ENCODE results near the gene ATP10B. TPM values are rescaled to one million over a fixed set of nuclear protein-coding genes. Genes with fewer than 3 reads are reported as not detected.

The ATP10B gene
- total and polyA plus RNA-seq, 2 experiments from 2014 or later = 2.7 to 5.1 TPM

GRCh38 chr5:160649304-160649703 is 202.7 kb downstream of the ATP10B start:
- H3K36me3 ChIP-seq (replicated peaks; ENCODE audit: insufficient read depth, low read depth) = no peaks in the 10 kb centered on the region
- H3K4me2 ChIP-seq = no peak overlapping the region
- no peaks in the 10 kb centered on the region for H3K27me3 ChIP-seq
- DNase-seq (ENCODE audit: low spot score) = peak; percentile 36
- no peaks in the 10 kb centered on the region for H3K9me2 ChIP-seq (replicated peaks; ENCODE audit: insufficient read depth)
- no peak overlapping the region for H3K4me3 ChIP-seq
- no peak overlapping the region for H3K27ac ChIP-seq
- H2AFZ ChIP-seq = no peak overlapping the region
- H3K4me1 ChIP-seq (ENCODE audit: insufficient read depth) = no peaks in the 10 kb centered on the region
- no peaks in the 10 kb centered on the region for H3K9me3 ChIP-seq (ENCODE audit: low read depth)
- H3K79me2 ChIP-seq = no peaks in the 10 kb centered on the region
- TF ChIP-seq EZH2phosphoT487 (IDR thresholded peaks at IDR 0.05; ENCODE audit: low read depth, severe bottlenecking, unreplicated experiment) (no peak), CTCF (IDR thresholded peaks at IDR 0.05; ENCODE audit: poor library complexity) (peak; percentile 42), EZH2 (IDR thresholded peaks at IDR 0.05; ENCODE audit: borderline replicate concordance) (no peak)
- no peaks in the 10 kb centered on the region for H4K20me1 ChIP-seq (ENCODE audit: insufficient read depth, poor library complexity, severe bottlenecking)

- no peaks in the 10 kb centered on the region for H3K9me3 ChIP-seq (ENCODE audit: low read depth)
- H3K79me2 ChIP-seq = no peaks in the 10 kb centered on the region
- H3K27me3 ChIP-seq = no peaks in the 10 kb centered on the region
- TF ChIP-seq CTCF (IDR thresholded peaks at IDR 0.05; ENCODE audit: poor library complexity) = no peak
- TF ChIP-seq EZH2 (IDR thresholded peaks at IDR 0.05; ENCODE audit: borderline replicate concordance) = no peak
- TF ChIP-seq EZH2phosphoT487 (IDR thresholded peaks at IDR 0.05; ENCODE audit: low read depth, severe bottlenecking, unreplicated experiment) = no peak
- H3K4me2 ChIP-seq = no peak overlapping the region
- no peak overlapping the region for H2AFZ ChIP-seq
- H3K36me3 ChIP-seq (replicated peaks; ENCODE audit: insufficient read depth, low read depth) = no peaks in the 10 kb centered on the region
- no peak for DNase-seq (ENCODE audit: low spot score)
- no peaks in the 10 kb centered on the region for H3K4me1 ChIP-seq (ENCODE audit: insufficient read depth)
- H3K27ac ChIP-seq = no peak overlapping the region
- no peaks in the 10 kb centered on the region for H3K9me2 ChIP-seq (replicated peaks; ENCODE audit: insufficient read depth)
- H4K20me1 ChIP-seq (ENCODE audit: insufficient read depth, poor library complexity, severe bottlenecking) = no peaks in the 10 kb centered on the region
- H3K4me3 ChIP-seq = no peak overlapping the region
Observed at GRCh38 chr5:160646033-160646432, 206.0 kb downstream of the ATP10B start.

GRCh38 chr5:160643616-160644240 is 208.3 kb downstream of the ATP10B start:
- Histone ChIP-seq H3K79me2 (no peaks in the 10 kb centered on the region), H3K9me3 (ENCODE audit: low read depth) (no peaks in the 10 kb centered on the region), H2AFZ (no peak overlapping the region), H3K4me3 (no peak overlapping the region), H3K9me2 (replicated peaks; ENCODE audit: insufficient read depth) (no peaks in the 10 kb centered on the region), H3K27me3 (no peaks in the 10 kb centered on the region), H4K20me1 (ENCODE audit: insufficient read depth, poor library complexity, severe bottlenecking) (no peaks in the 10 kb centered on the region), H3K4me2 (no peak overlapping the region), H3K4me1 (ENCODE audit: insufficient read depth) (peaks cover 7% of the 10 kb centered on the region), H3K27ac (no peak overlapping the region), H3K36me3 (replicated peaks; ENCODE audit: insufficient read depth, low read depth) (no peaks in the 10 kb centered on the region)
- WGBS (ENCODE audit: low lambda C conversion rate, missing lambda C conversion rate) = 91% methylated on average over 4 of the region's 4 CpGs
- TF ChIP-seq CTCF (IDR thresholded peaks at IDR 0.05; ENCODE audit: poor library complexity) (no peak), EZH2 (IDR thresholded peaks at IDR 0.05; ENCODE audit: borderline replicate concordance) (no peak), EZH2phosphoT487 (IDR thresholded peaks at IDR 0.05; ENCODE audit: low read depth, severe bottlenecking, unreplicated experiment) (no peak)
- no peak for DNase-seq (ENCODE audit: low spot score)

- no peak for DNase-seq (ENCODE audit: low spot score)
- H3K79me2 ChIP-seq = no peaks in the 10 kb centered on the region
- H3K27ac ChIP-seq = no peak overlapping the region
- peaks cover 18% of the 10 kb centered on the region for H3K4me1 ChIP-seq (ENCODE audit: insufficient read depth)
- H4K20me1 ChIP-seq (ENCODE audit: insufficient read depth, poor library complexity, severe bottlenecking) = no peaks in the 10 kb centered on the region
- no peak overlapping the region for H3K4me3 ChIP-seq
- no peak overlapping the region for H2AFZ ChIP-seq
- no peaks in the 10 kb centered on the region for H3K27me3 ChIP-seq
- no peaks in the 10 kb centered on the region for H3K36me3 ChIP-seq (replicated peaks; ENCODE audit: insufficient read depth, low read depth)
- no peak overlapping the region for H3K4me2 ChIP-seq
- TF ChIP-seq EZH2phosphoT487 (IDR thresholded peaks at IDR 0.05; ENCODE audit: low read depth, severe bottlenecking, unreplicated experiment) (no peak), CTCF (IDR thresholded peaks at IDR 0.05; ENCODE audit: poor library complexity) (no peak), EZH2 (IDR thresholded peaks at IDR 0.05; ENCODE audit: borderline replicate concordance) (no peak)
- H3K9me3 ChIP-seq (ENCODE audit: low read depth) = no peaks in the 10 kb centered on the region
- no peaks in the 10 kb centered on the region for H3K9me2 ChIP-seq (replicated peaks; ENCODE audit: insufficient read depth)
Observed at GRCh38 chr5:160641405-160641804, 210.6 kb downstream of the ATP10B start.

Measured in hepatocyte (in vitro differentiated cells).